Measurements from ENCODE around the gene TUFT1. TPM values are rescaled to one million over a fixed set of nuclear protein-coding genes. Genes with fewer than 3 reads are reported as not detected.

The TUFT1 gene
- total RNA-seq, 2 donors from 2014 or later: 12.7 to 18.3 TPM

- no peaks in the 10 kb centered on the region for H3K9me3 ChIP-seq (ENCODE audit: control insufficient read depth, low read length)
- Mint-ChIP-seq H3K9me3 (no peaks in the 10 kb centered on the region), H3K27me3 (ENCODE audit: insufficient read depth) (no peaks in the 10 kb centered on the region), H3K4me3 (no peak overlapping the region), H3K27ac (no peak overlapping the region), H3K36me3 (ENCODE audit: low read depth) (no peaks in the 10 kb centered on the region), H3K4me1 (peaks cover 34% of the 10 kb centered on the region)
- no peak for DNase-seq
- H3K4me3 ChIP-seq (ENCODE audit: low read length): peak overlapping the region; percentile 62
- no peaks in the 10 kb centered on the region for H3K27me3 ChIP-seq (ENCODE audit: control insufficient read depth, insufficient read depth, low read length, poor library complexity, severe bottlenecking)
- no peak for TF ChIP-seq CTCF (conservative IDR thresholded peaks at IDR 0.05)
- WGBS, 2 experiments (ENCODE audit: insufficient coverage in 1 of 2, insufficient read length in 1 of 2): 79 to 94% methylated on average over 4 of the region's 4 CpGs
- no peaks in the 10 kb centered on the region for H3K36me3 ChIP-seq (ENCODE audit: control insufficient read depth, insufficient read depth, low read length)
- peaks cover 4% of the 10 kb centered on the region for H3K4me1 ChIP-seq (ENCODE audit: control insufficient read depth, insufficient read depth, low read length)
- H3K27ac ChIP-seq (ENCODE audit: low read depth, low read length): no peak overlapping the region
- no peak overlapping the region for H3K9ac ChIP-seq (ENCODE audit: extremely low read depth, low read length, poor library complexity, severe bottlenecking)
Measured at GRCh38 chr1:151615711-151616504, 75.8 kb downstream of the TUFT1 start.

GRCh38 chr1:151616505-151616849 is 76.4 kb downstream of the TUFT1 start:
- Histone ChIP-seq H3K36me3 (ENCODE audit: control insufficient read depth, insufficient read depth, low read length) (no peaks in the 10 kb centered on the region), H3K27ac (ENCODE audit: low read depth, low read length) (no peak overlapping the region), H3K9me3 (ENCODE audit: control insufficient read depth, low read length) (no peaks in the 10 kb centered on the region), H3K27me3 (ENCODE audit: control insufficient read depth, insufficient read depth, low read length, poor library complexity, severe bottlenecking) (no peaks in the 10 kb centered on the region), H3K9ac (ENCODE audit: extremely low read depth, low read length, poor library complexity, severe bottlenecking) (no peak overlapping the region), H3K4me1 (ENCODE audit: control insufficient read depth, insufficient read depth, low read length) (peaks cover 4% of the 10 kb centered on the region), H3K4me3 (ENCODE audit: low read length) (peak overlapping the region; percentile 62)
- no peaks in the 10 kb centered on the region for H3K36me3 Mint-ChIP-seq (ENCODE audit: low read depth)
- no peak for TF ChIP-seq CTCF (conservative IDR thresholded peaks at IDR 0.05)
- H3K9me3 Mint-ChIP-seq: no peaks in the 10 kb centered on the region
- peaks cover 38% of the 10 kb centered on the region for H3K4me1 Mint-ChIP-seq
- WGBS, 2 experiments (ENCODE audit: insufficient coverage in 1 of 2, insufficient read length in 1 of 2): 95 to 100% methylated on average over 3 of the region's 3 CpGs
- H3K27ac Mint-ChIP-seq: no peak overlapping the region
- DNase-seq: no peak
- no peaks in the 10 kb centered on the region for H3K27me3 Mint-ChIP-seq (ENCODE audit: insufficient read depth)
- no peak overlapping the region for H3K4me3 Mint-ChIP-seq

GRCh38 chr1:151618003-151618402 is 77.9 kb downstream of the TUFT1 start:
- H3K4me1 Mint-ChIP-seq: peaks cover 36% of the 10 kb centered on the region
- no peaks in the 10 kb centered on the region for H3K27me3 ChIP-seq (ENCODE audit: control insufficient read depth, insufficient read depth, low read length, poor library complexity, severe bottlenecking)
- TF ChIP-seq CTCF (conservative IDR thresholded peaks at IDR 0.05): no peak
- H3K27ac Mint-ChIP-seq: no peak overlapping the region
- 90% methylated on average over 1 of the region's 3 CpGs; no CpG with 5 or more reads in 1 of the 2 experiments for WGBS, 2 experiments (ENCODE audit: insufficient coverage in 1 of 2, insufficient read length in 1 of 2)
- H3K4me1 ChIP-seq (ENCODE audit: control insufficient read depth, insufficient read depth, low read length): peaks cover 4% of the 10 kb centered on the region
- H3K4me3 ChIP-seq (ENCODE audit: low read length): no peak overlapping the region
- H3K36me3 ChIP-seq (ENCODE audit: control insufficient read depth, insufficient read depth, low read length): no peaks in the 10 kb centered on the region
- no peaks in the 10 kb centered on the region for H3K9me3 ChIP-seq (ENCODE audit: control insufficient read depth, low read length)
- H3K4me3 Mint-ChIP-seq: no peak overlapping the region
- no peak overlapping the region for H3K27ac ChIP-seq (ENCODE audit: low read depth, low read length)
- no peak overlapping the region for H3K9ac ChIP-seq (ENCODE audit: extremely low read depth, low read length, poor library complexity, severe bottlenecking)
- DNase-seq: no peak
- no peaks in the 10 kb centered on the region for H3K9me3 Mint-ChIP-seq
- H3K27me3 Mint-ChIP-seq (ENCODE audit: insufficient read depth): no peaks in the 10 kb centered on the region
- no peaks in the 10 kb centered on the region for H3K36me3 Mint-ChIP-seq (ENCODE audit: low read depth)

Data from endodermal cell (in vitro differentiated cells).